AG04449 (cell line): Measurements from ENCODE around the gene MAML2.

Experiments used
- CTCF ChIA-PET: fragments of 350-600 bp; formaldehyde crosslinking; extraction: SDS; loops from one replicate; lab custom pipeline; 2021; ENCODE audit warnings: antibody characterized with exemption; lab: Yijun Ruan, JAX
- POLR2A ChIA-PET: fragments of 400-600, 350-600 bp; formaldehyde crosslinking; extraction: SDS; loops from one replicate; lab custom pipeline; 2020; ENCODE audit warnings: antibody characterized with exemption, inconsistent platforms; lab: Yijun Ruan, JAX
- DNase-seq: peaks from one replicate; pipeline ENCODE4 v3.0.0-alpha.2; 2010; ENCODE audit warnings: low read depth, low spot score
- H3K4me3 ChIP-seq: 2 replicates; pipeline ENCODE4 v1.5.1; 2011; ENCODE audit warnings: low read depth, mild to moderate bottlenecking, control low read depth, low read length
- TF ChIP-seq, protein P1 (sequence below): IDR thresholded peaks from one replicate; pipeline ENCODE4 v1.5.1; 2011; ENCODE audit warnings: mild to moderate bottlenecking, moderate library complexity, low read length, control low read depth, inconsistent platforms; ENCODE audit not compliant: insufficient read depth; ENCODE audit errors: missing control alignments

MAML2 gene

GRCh38 chr11:96050435-96051182, 292.4 kb downstream of the MAML2 start:
- TF ChIP-seq, protein P1, sequence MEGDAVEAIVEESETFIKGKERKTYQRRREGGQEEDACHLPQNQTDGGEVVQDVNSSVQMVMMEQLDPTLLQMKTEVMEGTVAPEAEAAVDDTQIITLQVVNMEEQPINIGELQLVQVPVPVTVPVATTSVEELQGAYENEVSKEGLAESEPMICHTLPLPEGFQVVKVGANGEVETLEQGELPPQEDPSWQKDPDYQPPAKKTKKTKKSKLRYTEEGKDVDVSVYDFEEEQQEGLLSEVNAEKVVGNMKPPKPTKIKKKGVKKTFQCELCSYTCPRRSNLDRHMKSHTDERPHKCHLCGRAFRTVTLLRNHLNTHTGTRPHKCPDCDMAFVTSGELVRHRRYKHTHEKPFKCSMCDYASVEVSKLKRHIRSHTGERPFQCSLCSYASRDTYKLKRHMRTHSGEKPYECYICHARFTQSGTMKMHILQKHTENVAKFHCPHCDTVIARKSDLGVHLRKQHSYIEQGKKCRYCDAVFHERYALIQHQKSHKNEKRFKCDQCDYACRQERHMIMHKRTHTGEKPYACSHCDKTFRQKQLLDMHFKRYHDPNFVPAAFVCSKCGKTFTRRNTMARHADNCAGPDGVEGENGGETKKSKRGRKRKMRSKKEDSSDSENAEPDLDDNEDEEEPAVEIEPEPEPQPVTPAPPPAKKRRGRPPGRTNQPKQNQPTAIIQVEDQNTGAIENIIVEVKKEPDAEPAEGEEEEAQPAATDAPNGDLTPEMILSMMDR: no peak
- ChIA-PET CTCF (interaction anchor here (1.1 to 1.4 kb wide), 3 partner anchors 16 to 338 kb away, joined by 3 to 4 read pairs (median 3); no protein-coding TSS in a partner anchor), POLR2A (no interaction called here)
- no peak overlapping the region for H3K4me3 ChIP-seq
- DNase-seq: no peak

- TF ChIP-seq, protein P1: no peak
- no peak overlapping the region for H3K4me3 ChIP-seq
- no peak for DNase-seq
- CTCF ChIA-PET: interaction anchor here (0.6 to 1.4 kb wide), 3 partner anchors 15 to 294 kb away, joined by 3 to 4 read pairs (median 3); no protein-coding TSS in a partner anchor
- POLR2A ChIA-PET: interaction anchor here (0.6 kb wide), 1 partner anchor 15 kb away, joined by 3 read pairs; no protein-coding TSS in a partner anchor
These were observed 293.6 kb downstream of the MAML2 start for GRCh38 chr11:96049426-96049825.

DNA sequence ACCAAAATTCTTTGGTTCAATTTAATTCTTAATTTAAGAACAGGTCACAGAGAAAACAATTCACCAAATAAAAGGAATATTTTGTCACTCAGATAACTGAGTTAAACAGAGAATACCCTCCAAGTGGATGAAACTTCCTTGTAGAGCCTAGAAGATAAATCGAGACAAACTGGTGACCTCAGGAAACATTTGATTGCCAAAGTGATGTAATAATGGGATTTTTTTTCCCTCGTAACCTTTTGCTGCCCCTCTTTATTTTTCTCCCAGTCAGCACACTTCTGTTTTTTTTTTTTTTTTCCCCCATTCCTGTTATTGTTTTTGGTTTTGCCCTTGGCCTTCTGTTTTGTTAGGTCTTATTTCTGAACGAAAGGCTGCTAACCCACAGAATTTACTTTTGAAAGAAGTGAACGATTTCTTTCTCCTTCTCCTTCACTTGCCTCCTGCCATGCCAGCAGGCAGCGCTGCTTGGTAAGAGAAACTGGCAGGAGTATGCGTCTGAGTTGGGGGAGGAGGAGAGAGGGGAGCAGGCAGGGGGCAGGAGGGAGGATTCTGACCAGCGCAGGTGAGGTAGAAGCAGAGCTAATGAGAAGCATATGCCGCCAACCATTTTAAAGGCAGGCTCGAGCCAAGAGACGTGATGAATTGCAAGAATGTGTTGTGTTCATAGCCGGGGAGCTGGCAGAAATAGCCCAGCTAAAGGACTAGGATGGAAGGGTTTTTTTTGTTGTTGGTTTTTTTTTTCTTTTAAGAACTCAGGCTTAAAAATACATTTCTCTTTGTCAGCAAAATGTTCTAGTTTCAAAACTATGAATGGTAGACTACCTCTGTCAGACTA, 297.2 kb downstream of the MAML2 start:
- TF ChIP-seq, protein P1: peak; percentile 50
- ChIA-PET POLR2A (no interaction called here), CTCF (interaction anchor here (0.7 to 3.4 kb wide), 6 partner anchors 10 to 297 kb away, joined by 3 to 14 read pairs (median 5); partner anchors contain the start of gene MAML2)
- peak overlapping the region; percentile 16; the same call in 1 of the 2 replicates for H3K4me3 ChIP-seq
- peak; percentile 65 for DNase-seq

DNA sequence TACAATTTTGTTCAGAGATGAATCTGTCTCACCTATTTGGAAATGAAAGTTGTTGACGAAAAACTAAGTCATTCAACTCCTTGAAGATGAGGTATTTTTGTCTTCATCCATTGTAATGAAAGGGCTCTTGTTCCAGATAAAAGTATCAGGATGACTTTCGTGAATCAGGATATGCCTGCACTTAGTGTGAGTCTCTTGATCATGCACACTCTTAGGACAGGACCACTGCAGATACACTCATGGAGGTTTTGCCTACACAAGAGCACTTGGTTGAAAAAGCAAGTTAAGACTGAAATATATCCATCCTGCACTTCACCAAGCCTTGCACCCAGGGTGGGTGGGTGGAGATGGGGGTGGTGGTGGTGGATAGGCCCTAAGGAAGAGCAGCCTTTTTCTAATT, 298.2 kb downstream of the MAML2 start:
- DNase-seq: no peak
- TF ChIP-seq, protein P1: no peak
- CTCF ChIA-PET: interaction anchor here (1.3 to 3.4 kb wide), 2 partner anchors 11 to 298 kb away, joined by 4 to 12 read pairs; partner anchors contain the start of gene MAML2
- H3K4me3 ChIP-seq: no peak overlapping the region
- POLR2A ChIA-PET: no interaction called here

DNA sequence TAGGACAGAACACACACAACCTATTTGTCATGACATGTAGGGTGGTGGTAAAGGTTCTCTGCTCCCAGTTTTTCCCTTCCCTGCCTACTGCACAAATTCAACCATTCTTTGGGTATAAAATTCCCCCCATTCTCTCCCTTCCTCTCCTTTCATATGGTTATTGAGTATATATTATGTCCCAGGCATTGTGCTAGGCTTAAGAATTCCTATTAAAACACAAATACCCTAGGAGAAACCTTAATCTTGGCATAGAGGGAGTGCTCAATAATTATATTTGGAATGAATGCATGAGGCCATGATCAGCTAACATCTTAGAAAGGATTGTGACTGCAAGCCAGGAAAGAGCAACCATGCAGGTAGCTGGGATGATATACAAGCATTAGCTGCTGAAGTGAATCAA, 298.7 kb downstream of the MAML2 start:
- DNase-seq: no peak
- TF ChIP-seq, protein P1: no peak
- H3K4me3 ChIP-seq: no peak overlapping the region
- POLR2A ChIA-PET: no interaction called here
- CTCF ChIA-PET: interaction anchor here (1.3 to 1.4 kb wide), 2 partner anchors 11 to 205 kb away, joined by 3 to 4 read pairs; no protein-coding TSS in a partner anchor
